ENCODE data around the gene RNF38. TPM values are rescaled to one million over a fixed set of nuclear protein-coding genes. Genes with fewer than 3 reads are reported as not detected.
"Not testable (repeated sequence)": the region's sequence is repeated elsewhere in the genome, so short reads cannot be mapped to it uniquely, and the experiment has no call there.

The RNF38 gene
- total RNA-seq, 1 donor from 2014 or later = 30.0 TPM

DNA sequence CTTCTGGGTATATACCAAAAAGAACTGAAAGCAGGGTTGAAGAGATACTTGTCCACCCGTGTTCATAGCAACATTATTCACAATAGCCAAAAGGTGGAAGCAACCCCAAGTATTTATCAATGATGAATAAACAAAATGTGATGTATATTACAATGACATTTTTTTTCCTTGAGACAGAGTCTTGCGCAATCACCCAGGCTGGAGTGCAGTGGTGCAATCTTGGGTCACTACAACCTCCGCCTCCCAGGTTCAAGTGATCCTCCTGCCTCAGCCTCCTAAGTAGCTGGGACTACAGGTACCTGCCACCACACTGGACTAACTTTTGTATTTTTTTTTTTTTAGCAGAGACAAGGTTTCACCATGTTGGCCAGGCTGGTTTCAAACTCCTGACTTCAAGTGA, 11.3 kb upstream of the RNF38 start:
- ATAC-seq; intact Hi-C loops (cut with micrococcal nuclease); DNase-seq: not testable (repeated sequence)

GRCh38 chr9:36409076-36409475, 9.0 kb upstream of the RNF38 start:
- ATAC-seq = not testable (repeated sequence)
- intact Hi-C loops (cut with micrococcal nuclease) = loop anchor here (5.0 to 10.0 kb wide), 2 partner anchors 33 to 56 kb away; no protein-coding TSS in a partner anchor

GRCh38 chr9:36407122-36407723, 7.2 kb upstream of the RNF38 start:
- peak; percentile 85 for ATAC-seq
- peak; percentile 48 for DNase-seq
- intact Hi-C loops (cut with micrococcal nuclease) = loop anchor here (2.0 to 10.0 kb wide), 3 partner anchors 35 to 148 kb away; no protein-coding TSS in a partner anchor

More at GRCh38 chr9:36409076-36409475, 9.0 kb upstream of the RNF38 start:
- DNase-seq = not testable (repeated sequence)

GRCh38 chr9:36402536-36402935, 2.5 kb upstream of the RNF38 start:
- intact Hi-C loops (cut with micrococcal nuclease) = loop anchor here (10.0 kb wide), 1 partner anchor 62 kb away; no protein-coding TSS in a partner anchor
- ATAC-seq (no peak), DNase-seq (no peak)

- intact Hi-C loops (cut with micrococcal nuclease) = loop anchor here (10.0 kb wide), 1 partner anchor 63 kb away; no protein-coding TSS in a partner anchor
- ATAC-seq (no peak), DNase-seq (no peak)
Observed at GRCh38 chr9:36401897-36402480, 1.9 kb upstream of the RNF38 start.

- intact Hi-C loops (cut with micrococcal nuclease) = loop anchor here (10.0 kb wide), 1 partner anchor 64 kb away; no protein-coding TSS in a partner anchor
- ATAC-seq (peak; percentile 90), DNase-seq (no peak)
Observed at GRCh38 chr9:36401164-36401740, 1.2 kb upstream of the RNF38 start.

DNA sequence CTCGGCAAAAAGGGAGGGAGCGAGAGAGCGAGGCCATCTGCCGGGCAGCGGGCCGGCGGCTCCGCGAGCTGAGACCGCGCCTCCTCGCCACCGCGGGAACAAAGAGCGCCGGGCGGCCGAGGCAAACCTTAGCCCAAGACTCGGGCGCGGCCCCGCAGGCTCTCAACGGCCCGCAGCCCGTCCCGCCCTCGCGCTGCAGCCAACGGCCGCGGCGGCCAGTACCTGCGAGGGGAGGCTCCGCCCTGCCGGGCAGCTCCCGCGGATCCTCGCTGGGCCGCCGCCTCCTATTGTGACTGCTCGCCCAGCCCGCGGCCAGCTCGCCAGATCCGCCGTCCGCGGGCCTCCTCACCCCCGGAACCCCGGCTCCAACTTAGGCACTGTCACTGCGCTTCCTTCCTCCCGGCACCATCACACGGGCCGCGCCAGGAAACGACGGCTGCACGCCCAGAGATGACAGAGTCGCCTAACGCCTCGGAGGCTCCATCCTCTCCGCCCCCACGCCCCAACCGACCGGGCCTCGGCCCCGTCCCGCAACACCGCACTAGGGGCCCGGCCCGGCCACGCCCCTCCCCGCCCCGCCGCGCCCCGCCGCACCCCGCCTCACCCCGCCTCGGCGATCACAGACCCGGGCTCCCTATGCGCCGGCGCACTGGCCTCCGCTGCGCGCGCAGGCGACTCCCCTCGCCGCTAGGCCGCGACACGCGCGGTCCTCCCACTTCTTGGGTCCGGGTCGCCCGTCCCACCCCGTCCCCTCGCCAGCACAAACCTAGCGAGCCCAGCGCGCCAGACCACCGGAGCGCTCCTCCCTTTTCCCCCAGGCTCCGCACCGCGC, 479 bp upstream of the RNF38 start:
- intact Hi-C loops (cut with micrococcal nuclease) = loop anchor here (10.0 kb wide), 1 partner anchor 64 kb away; no protein-coding TSS in a partner anchor
- DNase-seq = peak; percentile 95

DNA sequence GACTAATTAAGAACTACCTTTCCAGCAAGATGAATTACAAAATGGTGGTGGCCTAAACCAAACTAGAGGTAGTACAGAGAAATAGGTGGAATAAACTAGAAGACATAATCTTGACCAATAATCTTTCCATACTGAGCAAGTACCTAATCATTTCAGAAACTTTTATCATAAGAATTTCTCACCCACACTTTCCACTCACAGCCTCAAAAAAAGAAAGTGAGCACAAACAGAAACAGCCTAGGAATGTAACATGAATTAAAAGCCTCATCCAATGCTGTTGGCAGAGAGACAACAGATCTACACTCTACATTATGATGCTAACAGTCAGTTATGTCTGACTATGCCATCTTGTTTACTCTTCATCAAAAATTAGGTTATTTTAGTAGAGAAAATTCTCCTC, 1.3 kb downstream of the RNF38 start:
- ATAC-seq (no peak), DNase-seq (no peak)
- intact Hi-C loops (cut with micrococcal nuclease) = no loop called here

More for the DNA sequence above, 479 bp upstream of the RNF38 start:
- peak; percentile 95 for ATAC-seq

DNA sequence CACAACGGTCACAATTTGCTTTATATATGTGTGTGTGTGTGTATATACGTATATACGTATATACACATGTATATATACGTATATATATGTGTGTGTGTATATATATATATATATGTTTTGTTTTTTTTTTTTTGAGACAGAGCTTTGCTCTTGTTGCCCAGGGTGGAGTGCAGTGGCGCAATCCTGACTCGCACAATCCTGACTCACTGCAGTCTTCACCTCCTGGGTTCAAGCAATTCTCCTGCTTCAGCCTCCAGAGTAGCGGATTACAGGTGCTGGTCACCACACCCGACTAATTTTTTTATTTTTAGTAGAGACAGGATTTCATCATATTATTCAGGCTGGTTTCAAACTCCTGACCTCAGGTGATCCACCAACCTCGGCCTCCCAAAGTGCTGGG, 3.1 kb downstream of the RNF38 start:
- DNase-seq = no peak
- ATAC-seq = no peak
- intact Hi-C loops (cut with micrococcal nuclease) = no loop called here

DNA sequence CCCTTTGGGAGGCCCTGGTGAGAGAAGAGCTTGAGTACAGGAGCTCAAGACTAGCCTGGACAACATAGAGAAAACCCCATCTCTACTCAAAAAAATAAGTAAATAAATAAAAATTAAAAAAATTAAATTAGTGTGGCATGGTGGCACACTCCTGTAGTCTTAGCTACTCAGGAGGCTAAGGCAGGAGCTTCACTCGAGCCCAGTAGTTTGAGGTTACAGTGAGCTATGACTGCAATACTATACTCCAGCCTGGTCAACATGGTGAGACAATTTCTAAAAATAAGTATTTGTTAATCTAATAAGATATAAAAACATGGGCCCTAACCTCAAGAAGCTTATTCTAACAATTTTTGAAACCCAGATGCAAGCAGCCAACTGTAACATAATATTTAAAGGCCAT, 7.6 kb downstream of the RNF38 start:
- peak; percentile 47 for ATAC-seq
- intact Hi-C loops (cut with micrococcal nuclease) = no loop called here
- no peak for DNase-seq

DNA sequence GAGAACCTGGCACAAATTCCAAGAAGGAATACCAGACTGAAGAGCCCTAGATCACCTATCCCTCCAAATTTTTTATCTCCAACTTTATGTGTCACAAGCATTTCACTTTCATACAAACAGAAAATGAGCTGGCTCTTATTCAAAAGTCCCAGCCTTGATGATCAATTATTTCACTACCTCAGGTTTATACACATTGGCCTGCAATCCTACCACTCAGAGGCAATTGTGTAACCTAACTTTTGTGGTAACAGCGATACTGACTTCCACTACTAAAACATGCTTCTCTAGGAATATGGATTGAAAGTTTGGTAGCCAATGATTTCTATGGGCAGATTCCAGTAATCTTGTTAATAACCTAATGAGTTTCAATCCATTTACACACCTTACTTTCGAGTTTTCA, 10.5 kb downstream of the RNF38 start:
- intact Hi-C loops (cut with micrococcal nuclease) = no loop called here
- ATAC-seq (no peak), DNase-seq (no peak)

- intact Hi-C loops (cut with micrococcal nuclease); DNase-seq; ATAC-seq: not testable (repeated sequence)
Observed at GRCh38 chr9:36386396-36386965, 13.6 kb downstream of the RNF38 start.

- intact Hi-C loops (cut with micrococcal nuclease) = no loop called here
- ATAC-seq = no peak
Observed at GRCh38 chr9:36382484-36382883, 17.6 kb downstream of the RNF38 start.

DNA sequence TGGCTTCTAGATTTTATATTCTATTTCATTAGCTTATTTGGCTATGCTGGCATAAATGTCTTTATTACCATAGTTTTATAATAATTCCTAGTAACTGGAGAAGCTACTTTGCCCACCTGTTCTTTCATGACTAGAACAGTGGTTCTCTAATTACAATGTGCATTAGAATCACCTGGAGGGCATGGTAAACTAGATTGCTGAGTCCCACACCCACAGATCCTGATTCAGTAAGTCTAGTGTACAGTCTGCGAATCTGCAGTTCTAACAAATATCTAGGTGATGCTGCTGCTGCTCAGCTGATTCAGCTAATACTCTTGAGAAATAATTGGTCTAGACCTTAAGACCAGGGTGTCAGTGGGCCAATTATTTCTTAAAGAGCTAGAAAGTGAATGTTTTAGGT, 35.5 kb downstream of the RNF38 start:
- no peak for ATAC-seq
- no peak for DNase-seq
- intact Hi-C loops (cut with micrococcal nuclease) = no loop called here

More at GRCh38 chr9:36382484-36382883, 17.6 kb downstream of the RNF38 start:
- no peak for DNase-seq

DNA sequence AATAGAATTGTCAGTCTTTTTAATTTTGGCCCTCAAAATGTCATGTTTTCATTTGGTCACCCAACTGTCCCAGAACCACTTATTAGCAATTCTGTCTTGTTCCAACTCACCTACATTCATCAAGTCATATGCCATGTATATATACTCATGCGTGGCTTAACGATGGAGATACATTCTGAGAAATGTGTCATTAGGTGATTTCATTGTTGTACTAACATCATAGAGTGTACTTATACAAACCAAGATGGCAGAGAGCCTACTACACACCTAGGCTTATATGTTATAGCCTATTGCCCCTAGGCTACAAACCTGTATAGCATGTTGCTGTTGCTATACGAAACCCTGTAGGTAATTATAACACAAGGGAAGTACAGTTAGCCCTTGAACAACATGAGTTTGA, 36.6 kb downstream of the RNF38 start:
- ATAC-seq = no peak
- intact Hi-C loops (cut with micrococcal nuclease) = no loop called here
- DNase-seq = no peak

- intact Hi-C loops (cut with micrococcal nuclease) = no loop called here
- no peak for ATAC-seq
- no peak for DNase-seq
Observed at GRCh38 chr9:36358486-36358885, 41.6 kb downstream of the RNF38 start.

GRCh38 chr9:36357639-36358038, 42.4 kb downstream of the RNF38 start:
- intact Hi-C loops (cut with micrococcal nuclease) = no loop called here
- DNase-seq (no peak), ATAC-seq (no peak)

DNA sequence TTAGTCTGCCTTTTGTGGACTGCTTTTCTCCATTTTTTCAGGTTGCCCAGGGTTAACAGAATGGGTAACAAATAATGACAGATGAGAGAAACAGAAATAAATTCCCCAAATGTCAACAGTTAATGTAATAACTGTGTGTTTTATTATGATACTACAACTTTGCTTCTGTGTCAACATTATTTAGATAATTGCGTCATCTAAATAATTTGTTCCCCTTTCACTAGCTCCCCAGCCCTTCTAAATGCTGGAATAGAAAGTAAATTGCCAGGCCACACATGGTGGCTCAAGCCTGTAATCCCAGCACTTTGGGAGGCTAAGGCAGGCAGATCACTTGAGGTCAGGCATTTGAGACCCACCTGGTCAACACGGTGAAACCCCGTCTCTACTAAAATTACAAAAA, 53.5 kb downstream of the RNF38 start:
- intact Hi-C loops (cut with micrococcal nuclease) = no loop called here
- DNase-seq (no peak), ATAC-seq (no peak)

Data from left ventricle myocardium superior (tissue), 1 donor.